ENCODE measurements around the gene IL17RC.

The IL17RC gene

DNA sequence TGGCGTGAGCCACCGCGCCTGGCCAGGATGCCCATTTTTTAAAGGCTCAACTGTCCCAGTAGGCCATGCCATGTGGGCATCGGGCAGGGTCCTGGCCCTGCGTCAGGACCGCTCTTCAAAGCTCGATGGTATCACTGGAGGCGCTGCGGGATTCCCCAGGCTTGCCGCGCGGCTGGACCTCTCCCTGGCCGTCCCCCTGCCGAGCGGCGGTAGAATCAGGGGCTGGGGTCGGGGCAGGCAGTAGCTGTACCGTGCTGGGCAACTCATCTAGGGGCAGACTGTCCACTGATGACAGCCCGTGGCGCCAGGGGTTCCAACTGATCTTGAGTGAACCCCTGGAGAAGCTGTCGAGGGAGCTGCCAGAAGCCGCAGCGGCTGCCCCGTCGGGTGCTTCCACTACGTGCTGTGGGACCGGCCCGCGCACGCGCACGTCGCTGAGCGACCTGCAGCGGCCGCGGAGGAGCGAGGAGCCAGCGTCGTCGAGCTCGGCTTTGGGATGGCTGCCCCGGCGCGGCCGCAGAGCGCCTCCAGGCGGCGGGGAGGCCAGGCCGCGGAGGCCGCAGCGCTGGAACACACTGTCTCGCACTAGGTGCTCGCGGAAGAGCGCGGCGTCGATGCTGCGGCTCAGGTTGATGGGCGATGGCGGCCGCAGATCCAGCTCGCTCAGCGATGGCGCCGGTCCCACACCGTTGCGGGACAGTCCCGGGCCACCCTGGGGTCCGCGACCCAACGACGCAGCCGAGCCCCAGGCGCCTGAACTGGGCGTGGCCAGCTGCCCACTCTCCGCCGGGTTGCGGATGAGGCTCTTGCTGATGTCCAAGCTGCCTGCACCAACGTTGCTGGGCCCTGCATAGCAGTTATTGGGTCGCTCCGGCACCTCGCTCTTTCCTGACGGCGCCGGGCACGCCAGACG, 29.5 kb downstream of the IL17RC start:
- peak; percentile 68 for DNase-seq (ENCODE audit: low spot score)

DNA sequence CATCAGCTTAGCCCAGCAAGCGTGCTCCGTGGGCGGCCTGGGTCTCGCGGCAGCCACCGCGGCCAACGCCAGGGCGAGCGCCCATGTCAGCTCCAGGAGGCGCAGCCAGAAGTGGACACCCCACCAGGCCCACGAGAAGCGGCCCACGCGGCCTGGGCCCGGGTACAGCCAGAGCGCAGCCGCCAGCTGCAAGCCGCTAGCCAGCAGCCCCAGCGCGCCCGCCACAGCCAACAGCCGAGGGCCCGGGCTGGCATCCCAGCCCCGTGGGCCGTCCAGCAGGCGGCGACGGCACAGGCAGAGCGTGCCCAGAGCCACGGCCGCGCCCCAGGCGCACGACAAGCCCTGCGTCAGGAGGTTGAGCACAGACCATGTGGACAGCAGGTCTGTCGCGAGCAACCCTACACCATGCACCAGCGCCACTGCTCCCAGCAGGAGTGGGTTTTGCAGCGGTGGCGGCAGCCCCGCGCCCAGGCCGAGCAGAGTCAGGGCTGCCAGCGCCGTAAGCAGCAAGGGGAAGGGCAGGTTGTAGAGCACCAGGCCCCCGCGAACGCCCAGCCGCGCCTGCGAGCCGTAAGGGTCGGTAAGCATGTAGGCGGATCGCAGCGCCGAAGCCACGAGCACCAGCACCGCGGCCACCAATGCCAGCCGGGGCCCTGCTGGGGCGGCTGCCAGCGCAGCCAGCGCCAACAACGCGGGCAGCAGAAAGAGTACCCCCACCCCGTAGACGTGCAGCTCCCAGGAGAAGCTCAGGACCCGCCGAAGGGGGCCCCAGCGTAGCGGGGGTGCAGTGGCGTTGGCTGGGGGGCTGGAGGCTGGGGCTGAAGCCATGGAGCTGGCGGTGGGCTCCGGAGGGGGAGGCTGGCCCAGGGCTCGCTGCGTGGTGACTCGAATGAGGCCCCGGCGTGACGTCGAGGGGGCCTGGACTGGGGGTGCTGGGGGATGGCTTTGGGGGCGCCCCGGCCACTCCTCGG, 30.4 kb downstream of the IL17RC start:
- DNase-seq (ENCODE audit: low spot score), result no peak

DNA sequence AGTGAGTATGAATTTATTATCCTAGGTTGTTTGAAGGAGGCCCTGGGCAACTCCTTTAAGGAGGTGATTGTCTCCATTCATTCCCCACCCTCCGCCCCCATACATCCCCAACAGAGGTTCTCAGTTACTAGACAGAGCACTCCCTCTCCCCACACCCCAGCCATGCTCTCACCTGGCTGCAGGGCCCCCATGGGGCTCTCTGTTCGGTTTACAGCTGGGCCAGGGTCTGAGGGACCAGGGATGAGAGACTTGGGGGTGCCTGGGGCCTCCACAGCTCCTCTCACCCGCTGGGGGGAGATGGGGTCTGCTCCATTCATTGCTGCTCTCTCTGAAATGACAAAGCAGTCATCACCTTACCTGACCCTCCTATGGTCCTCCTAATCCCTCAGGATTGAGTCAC, 31.7 kb downstream of the IL17RC start:
- DNase-seq (ENCODE audit: low spot score), result no peak

DNA sequence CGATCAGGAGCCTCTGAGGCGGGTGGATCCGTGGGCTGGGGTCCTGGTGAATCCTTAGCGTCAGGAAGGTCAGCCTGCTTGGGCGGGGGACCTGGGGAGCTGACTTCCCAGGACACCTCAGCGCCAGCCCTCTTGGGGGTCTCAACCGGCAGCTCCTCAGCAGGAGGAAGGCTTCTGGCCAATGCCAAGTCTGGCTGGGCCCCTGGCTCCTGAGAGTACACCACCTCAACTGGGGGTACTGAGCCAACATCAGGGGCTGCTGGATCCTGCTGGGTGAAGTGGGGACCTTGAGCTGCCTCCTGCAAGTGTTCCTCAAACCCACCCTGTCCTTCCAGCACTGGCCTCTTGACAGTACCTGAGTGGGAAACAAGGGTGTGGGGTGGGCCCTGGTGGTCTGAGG, 32.2 kb downstream of the IL17RC start:
- DNase-seq (ENCODE audit: low spot score), result no peak

DNA sequence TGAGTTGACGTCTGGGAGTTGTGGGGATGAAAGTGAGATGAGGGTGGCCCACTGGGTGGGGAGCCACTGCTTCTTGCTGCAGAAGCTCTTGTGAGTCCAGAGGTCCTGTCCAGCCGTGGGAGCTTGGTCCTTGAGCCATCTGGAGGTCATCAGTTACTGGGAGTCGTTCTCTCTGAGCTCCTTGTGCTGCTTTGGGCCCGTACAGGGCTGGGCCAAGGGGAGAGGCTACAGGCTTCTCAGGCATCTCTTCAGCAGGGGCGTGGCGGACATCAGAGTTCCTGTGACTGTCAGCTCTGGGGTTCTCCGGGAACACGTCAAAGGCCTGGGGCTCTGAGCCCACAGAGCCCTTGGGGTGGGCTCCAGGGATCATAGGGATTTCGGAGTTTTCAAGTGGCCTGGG, 32.7 kb downstream of the IL17RC start:
- DNase-seq (ENCODE audit: low spot score), result no peak

DNA sequence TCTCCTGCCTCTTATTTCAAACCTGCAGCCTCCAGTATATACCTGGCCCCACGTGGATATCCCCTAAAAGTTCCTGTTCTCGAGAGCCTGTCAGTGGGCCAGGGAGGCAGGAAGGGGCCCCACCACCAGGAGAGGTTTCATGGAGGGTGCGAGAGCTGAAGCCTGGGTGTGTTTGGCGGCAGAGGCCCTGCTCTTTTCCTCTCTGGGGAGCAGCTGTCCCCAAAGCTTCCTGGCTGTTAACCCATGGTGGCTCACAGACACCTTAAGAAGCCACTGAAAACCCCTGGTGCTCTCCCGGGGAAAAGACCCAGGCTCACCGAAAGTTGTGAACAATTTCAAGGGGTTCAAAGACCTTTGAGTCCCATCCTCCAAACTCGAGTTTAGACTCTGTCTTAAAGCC, 34.2 kb downstream of the IL17RC start:
- no peak for DNase-seq (ENCODE audit: low spot score)

DNA sequence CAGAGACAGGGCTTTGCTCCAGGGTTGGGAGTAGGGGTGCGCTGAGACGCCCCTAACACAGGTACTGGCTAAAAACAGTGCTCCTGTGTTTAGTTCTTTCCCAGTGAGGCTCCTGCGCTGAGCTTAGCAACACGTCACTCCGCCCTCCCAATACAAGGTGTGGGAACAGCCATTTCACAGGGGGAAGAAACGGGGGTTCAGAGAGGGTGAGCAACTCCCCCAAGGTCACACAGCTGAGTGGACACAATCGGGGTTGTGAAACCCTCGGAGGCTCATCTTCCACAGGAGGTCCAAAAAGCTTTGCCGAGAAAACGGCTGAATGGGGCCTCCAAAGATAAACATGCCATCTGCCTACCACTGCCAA, 34.7 kb downstream of the IL17RC start:
- no peak for DNase-seq (ENCODE audit: low spot score)

DNA sequence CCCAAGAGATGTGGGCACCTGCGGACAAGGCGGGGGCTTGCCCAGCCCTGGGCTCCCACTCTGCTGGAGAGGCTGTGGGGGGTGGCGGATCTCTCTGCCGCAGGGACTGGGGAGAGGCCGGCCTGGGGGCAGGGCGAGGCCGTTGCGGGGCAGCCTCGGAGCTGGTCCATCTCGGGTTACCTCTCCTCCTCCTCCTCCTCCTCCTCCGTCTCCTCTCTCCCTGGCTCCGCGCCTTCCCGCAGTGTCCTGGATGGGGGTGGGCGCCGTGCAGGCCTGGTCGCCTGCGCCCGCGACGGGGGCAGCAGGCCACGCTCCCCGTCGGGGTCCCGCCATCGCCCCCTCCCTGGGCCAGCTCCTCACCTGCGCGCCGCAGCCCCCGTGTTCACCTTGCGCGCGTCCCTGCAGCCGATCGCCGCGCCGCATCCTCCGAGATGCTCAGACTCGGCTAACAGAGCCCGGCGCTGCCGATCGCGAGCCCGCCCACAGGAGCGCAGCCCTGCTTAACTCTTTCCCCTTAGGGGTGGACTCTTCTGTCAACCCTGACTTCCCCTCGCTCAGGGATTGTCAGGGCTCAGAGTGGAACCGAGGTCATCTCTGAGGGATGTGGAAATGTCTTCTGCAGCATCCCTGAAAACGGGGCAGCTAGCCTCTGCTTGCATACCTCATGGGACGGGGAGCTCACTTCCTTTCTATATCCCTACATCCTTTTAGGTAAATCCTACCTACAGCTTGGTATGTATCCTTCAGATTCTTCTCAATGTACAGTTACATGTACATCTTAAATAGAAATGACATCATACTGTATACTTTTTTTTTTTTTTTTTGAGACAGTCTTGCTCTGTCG, 35.3 kb downstream of the IL17RC start, which contains the start of gene PRRT3:
TSS of gene PRRT3 (minus strand) at position 447 of the 844 bp plus-strand sequence. CDS start 2,293 bp downstream, outside the sequence.
- DNase-seq (ENCODE audit: low spot score), result no peak

DNA sequence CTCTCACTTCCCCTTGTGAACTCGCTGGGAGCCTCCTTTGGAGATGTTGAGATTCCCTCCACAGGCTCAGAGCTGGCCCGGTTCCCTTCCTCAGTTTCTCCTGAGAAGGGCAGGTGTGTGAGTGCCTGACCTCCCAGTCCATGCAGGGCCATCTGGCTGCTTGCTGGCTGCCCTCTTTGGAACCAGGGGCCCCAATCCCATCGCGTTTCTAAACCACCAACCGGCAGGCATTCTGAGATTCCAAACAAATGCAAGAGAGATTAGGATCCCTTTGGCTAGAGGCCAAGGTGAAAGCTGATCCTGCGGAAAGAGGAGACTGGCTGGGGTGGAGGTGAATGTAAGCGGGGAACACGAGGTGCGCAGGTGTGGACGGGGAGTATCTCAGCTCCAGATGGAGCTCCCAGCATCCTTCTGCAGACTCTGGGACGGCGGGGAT, 38.2 kb downstream of the IL17RC start:
- no peak for DNase-seq (ENCODE audit: low spot score)

DNA sequence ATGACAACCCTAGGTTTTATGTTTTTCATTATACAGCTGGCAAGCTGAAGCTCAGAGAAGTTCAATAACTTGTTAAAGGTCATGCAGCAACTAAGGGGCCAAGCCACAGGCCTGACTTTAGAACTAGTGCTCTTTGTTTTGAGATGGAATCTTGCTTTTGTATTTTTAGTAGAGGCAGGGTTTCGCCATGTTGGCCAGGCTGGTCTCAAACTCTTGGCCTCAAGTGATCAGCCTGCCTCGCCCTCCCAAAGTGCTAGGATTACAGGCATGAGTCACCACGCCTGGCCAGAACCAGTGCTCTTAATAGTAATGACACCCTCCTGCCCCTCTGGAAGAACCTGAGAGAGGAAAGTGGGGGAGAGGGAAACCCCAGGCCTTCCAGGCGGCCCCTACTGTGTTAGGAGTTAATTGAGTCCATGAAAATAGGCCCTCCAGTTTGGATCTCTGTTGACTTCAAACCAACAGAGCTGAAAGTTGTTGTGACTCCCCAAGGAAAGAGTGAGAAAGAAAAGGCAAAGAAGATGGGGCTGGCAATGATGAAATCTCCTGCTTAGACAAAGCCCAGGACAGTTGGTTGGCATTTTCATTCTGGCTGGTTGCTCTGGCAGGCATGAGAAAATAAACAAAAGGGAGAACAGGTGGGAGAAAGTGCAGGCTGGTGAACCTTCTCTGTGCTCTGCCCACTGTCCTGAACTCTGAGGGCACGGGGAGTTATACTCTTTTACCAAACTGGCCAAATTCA, 38.9 kb downstream of the IL17RC start:
- no peak for DNase-seq (ENCODE audit: low spot score)

DNA sequence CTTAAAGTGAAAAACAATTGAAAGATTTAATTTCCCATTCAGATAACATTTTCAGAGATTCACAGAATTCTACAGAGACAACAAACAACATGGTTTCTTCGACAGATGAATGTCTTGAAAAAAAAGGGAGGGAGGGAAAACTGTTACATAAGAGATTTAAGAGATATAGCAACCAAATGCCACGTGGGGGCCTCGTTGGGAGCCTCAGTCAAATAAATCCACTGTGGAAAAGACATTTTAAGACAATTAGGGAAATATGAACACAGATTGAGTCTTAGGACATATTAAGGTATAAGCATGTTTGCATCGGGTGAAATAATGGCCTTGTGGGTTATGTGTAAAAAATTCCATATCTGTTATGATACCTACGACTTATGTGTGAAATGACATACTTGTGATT, 40.3 kb downstream of the IL17RC start:
- no peak for DNase-seq (ENCODE audit: low spot score)

DNA sequence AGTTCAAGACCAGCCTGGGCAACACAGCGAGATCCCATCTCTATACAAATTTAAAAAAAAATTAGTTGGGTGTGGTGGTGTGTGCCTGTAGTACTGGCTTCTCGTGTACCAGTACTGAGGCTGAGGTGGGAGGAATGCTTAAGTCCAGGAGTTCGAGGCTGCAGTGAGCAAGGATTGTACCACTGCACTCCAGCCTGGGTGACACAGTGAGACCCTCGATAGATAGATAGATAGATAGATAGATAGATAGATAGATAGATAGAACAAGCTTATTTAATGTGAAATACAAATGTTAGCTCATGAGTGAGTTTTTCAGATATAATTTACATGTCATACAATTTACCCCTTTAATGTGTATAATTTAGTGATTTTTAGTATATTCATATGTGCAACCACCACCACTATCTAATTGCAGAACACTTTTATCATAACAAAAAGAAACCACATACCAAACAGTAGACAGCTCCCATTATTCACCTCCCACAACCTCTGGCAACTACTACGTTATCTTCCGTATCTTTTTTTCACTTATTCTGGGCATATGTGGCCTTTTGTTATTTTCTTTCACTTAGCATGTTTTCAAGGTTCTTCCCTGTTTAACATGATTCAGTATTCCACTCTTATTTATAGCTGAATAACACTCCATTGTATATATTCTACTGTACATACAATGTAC, 48.4 kb downstream of the IL17RC start:
- DNase-seq (ENCODE audit: low spot score), result no peak

DNA sequence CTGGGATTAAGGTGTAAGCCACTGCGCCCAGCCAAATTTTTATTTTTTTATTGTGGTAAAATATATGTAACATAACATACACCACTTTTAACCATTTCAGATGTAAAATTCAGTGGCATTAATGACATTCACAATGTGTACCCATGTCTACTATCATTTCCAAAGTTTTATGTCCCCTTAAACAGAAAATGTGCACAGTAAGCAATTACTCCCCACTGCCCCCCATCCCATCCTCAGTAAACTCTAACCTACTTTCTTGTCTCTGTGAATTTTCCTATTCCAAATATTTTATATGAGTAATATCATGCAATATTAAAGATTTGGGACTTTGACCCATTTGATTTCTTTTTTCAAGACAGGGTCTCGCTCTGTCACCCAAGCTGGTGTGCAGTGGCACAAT, 49.9 kb downstream of the IL17RC start:
- DNase-seq (ENCODE audit: low spot score), result no peak

DNA sequence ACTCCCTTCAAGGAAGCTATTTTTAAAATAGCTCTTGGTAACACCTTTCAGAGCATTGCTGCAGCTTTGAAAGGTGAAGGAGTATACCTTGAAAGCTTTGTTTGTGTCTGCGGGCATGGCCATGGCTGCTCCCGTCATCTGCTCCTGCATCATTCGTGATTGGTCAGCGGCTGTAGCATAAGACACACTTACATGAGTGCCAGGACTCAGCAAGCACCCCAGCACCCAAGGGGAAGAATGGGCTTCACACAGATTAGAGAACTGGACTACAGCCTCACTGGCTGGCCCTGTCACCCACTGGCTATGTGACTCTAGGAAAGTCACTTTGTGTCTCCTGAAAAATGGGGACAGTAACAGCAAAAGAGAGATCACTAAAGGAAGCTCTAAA, 52.7 kb downstream of the IL17RC start:
- no peak for DNase-seq (ENCODE audit: low spot score)

DNA sequence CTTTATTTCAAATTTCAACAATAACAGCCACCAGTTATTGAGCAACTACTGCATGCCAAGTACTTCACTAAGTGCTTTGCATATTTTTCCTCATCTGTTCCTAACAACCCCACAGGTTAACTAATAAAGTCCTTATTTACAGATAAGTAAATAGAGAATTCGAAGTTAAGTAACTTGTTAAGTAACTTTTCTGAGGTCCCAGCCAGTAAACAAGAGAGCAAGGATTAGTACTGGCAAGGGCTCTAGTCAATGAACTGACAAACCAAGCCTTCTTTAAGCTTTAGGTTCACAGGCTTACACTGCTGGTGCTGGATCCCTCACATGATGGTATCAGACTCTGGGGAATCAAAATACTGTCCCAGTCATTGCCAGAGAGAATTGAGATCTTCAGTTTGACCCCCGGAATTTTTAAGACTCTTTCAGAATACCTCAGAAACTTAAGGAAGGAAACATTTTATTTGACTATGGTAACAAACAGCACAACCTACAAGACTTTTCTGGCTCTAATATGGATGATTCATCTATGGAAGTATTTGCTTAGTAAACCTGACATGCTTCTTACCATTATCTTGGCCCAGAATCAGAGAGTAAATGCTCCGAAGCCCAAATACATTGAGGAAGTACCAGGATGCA, 53.2 kb downstream of the IL17RC start:
- DNase-seq (ENCODE audit: low spot score), result no peak

DNA sequence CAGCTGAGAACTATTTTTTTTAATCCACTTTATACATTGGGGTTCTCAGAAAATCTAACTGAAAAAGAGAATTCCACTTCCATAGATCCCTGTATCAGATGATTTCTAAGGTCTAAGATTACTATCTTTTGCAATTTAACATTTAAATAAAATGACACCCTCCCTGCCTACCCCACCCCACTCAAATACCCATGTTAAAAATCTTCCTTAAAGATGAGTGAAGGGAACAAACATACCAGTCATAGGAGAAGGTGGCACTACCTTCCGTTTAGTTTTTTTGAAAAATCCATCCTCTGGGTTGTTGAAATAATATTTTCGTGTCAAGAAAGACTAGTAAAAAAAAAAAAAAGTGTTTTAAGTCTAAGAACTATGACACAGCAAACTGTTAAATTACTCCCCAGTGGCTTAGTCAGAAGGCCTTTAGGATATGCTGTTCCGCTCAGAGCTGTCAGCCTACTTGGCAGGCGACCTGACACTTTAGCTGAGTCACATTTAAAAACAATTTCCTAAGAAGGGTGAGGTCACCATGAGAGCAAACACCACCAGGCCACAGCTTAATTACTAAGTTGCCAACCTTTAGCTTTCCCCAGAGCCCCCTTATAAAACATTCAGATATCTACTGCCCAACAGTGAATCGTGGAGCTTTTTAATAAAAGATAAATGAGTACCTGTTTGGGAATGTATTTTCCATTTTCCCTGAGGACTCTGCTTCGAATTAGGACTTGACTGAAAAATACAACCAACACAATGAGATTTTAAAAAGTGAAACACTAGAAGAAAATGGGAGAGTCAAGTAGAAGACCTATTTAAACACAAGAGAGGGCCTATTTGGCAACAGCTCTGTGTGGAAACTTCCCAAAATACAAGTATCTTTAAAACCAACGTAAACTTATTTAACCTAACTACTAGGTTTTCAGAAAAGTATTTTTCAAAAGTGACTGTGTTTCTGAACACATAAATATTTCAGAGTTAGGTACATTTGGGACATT, 60.1 kb downstream of the IL17RC start:
- peak; percentile 98 for DNase-seq (ENCODE audit: low spot score)

DNA sequence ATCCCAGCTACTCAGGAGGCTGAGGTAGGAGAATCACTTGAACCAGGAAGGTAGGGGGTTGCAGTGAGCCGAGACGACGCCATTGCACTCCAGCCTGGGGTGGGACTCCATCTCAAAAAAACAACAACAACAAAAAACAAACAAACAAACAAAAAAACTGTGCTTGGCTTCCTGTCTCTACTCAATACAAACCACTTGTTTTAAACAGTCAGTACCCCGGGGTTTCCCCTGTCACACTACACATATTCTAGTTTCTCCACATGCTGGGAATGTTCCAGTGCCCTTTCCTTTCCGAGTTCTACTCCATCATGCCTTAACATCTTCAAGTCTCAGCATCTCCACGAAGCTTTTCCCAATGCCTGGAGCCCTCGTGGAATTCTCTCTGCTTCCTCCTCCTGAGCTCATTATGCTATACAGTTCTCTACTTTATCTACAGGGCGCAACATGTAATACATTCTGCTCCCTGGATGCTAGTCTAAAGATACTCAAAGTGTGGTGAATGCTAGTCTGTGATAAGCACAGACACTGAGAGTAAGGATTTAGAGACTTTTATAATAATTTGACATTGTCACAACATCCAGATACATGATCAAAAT, 61.9 kb downstream of the IL17RC start:
- DNase-seq (ENCODE audit: low spot score), result peak; percentile 88

DNA sequence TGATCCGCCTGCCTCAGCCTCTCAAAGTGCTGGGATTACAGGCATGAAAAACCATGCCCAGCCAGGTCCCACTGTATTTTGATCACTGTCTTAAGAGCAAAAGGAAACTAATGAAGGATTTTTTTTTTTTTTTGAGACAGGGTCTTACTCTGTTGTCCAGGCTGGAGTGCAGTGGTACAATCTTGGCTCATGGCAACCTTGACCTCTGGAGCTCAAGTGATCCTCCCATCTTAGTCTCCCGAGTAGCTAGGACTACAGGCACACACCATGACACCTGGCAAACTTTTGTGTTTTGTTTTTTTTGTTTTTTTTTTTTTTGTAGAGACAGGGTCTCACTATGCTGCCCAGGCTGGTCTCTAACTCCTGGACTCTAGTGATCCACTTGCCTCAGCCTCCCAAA, 63.4 kb downstream of the IL17RC start:
- DNase-seq (ENCODE audit: low spot score), result no peak
